SK-N-SH treated with all-trans-retinoic acid at 6 μM for 48 hours (cell line): ENCODE results near the gene INSR.

Experiments
- ATAC-seq: fragments of 200-7000 bp; cut with Tn5 transposase; 3 replicates; pipeline ENCODE4 v1.9.1; 2020; ENCODE audit warnings: mild to moderate bottlenecking, moderate library complexity
- ARNTL ChIP-seq: fragments of 450-650 bp; formaldehyde crosslinking; IDR thresholded peaks from 2 replicates; pipeline ENCODE4 v1.5.0; 2020; ENCODE audit warnings: low read depth, mild to moderate bottlenecking, moderate library complexity, borderline replicate concordance
- BACH2 ChIP-seq: fragments of 250-450 bp; sonication (Bioruptor Pico); IDR thresholded peaks from 2 replicates; pipeline ENCODE4 v1.9.0; 2021; ENCODE audit warnings: mild to moderate bottlenecking, borderline replicate concordance
- CSDC2 ChIP-seq: fragments of 250-450 bp; sonication (Bioruptor Pico); IDR thresholded peaks from 2 replicates; pipeline ENCODE4 v1.5.0; 2020; ENCODE audit warnings: mild to moderate bottlenecking, moderate library complexity
- ESRRG ChIP-seq: fragments of 250-450 bp; sonication (Bioruptor Pico); IDR thresholded peaks from 2 replicates; pipeline ENCODE4 v1.6.1; 2021; ENCODE audit warnings: mild to moderate bottlenecking
- GLIS3 ChIP-seq: fragments of 250-450 bp; sonication (Bioruptor Pico); IDR thresholded peaks from 2 replicates; pipeline ENCODE4 v1.5.0; 2020; ENCODE audit warnings: mild to moderate bottlenecking, moderate library complexity
- ISL1 ChIP-seq: fragments of 250-450 bp; sonication (Bioruptor Pico); IDR thresholded peaks from 2 replicates; pipeline ENCODE4 v2.1.2; 2022; ENCODE audit warnings: mild to moderate bottlenecking, moderate library complexity
- OSR1 ChIP-seq: fragments of 250-450 bp; sonication (Bioruptor Pico); IDR thresholded peaks from 2 replicates; pipeline ENCODE4 v1.8.0; 2022; ENCODE audit warnings: moderate library complexity, mild to moderate bottlenecking, inconsistent platforms
- RARB ChIP-seq: fragments of 250-450 bp; sonication (Bioruptor Pico); IDR thresholded peaks from 2 replicates; pipeline ENCODE4 v1.8.0; 2021; ENCODE audit warnings: mild to moderate bottlenecking, moderate library complexity
- SNAI2 ChIP-seq: fragments of 250-450 bp; sonication (Bioruptor Pico); IDR thresholded peaks from 2 replicates; pipeline ENCODE4 v1.5.0; 2020; ENCODE audit warnings: mild to moderate bottlenecking, moderate library complexity
- TCF4 ChIP-seq: fragments of 250-450 bp; sonication (Bioruptor Pico); IDR thresholded peaks from 2 replicates; pipeline ENCODE4 v1.8.0; 2021; ENCODE audit warnings: mild to moderate bottlenecking, moderate library complexity, borderline replicate concordance
- TOX ChIP-seq: fragments of 250-450 bp; sonication (Bioruptor Pico); IDR thresholded peaks from 2 replicates; pipeline ENCODE4 v1.8.0; 2021; ENCODE audit warnings: mild to moderate bottlenecking, moderate library complexity, borderline replicate concordance
- ZFP3 ChIP-seq: fragments of 250-450 bp; sonication (Bioruptor Pico); IDR thresholded peaks from 2 replicates; pipeline ENCODE4 v1.5.0; 2020; ENCODE audit warnings: mild to moderate bottlenecking, moderate library complexity
- ZFP30 ChIP-seq: fragments of 450-650 bp; formaldehyde crosslinking; IDR thresholded peaks from 2 replicates; pipeline ENCODE4 v1.5.0; 2022; ENCODE audit warnings: mild to moderate bottlenecking, moderate library complexity
- ZNF565 ChIP-seq: fragments of 450-650 bp; formaldehyde crosslinking; conservative IDR thresholded peaks from 2 replicates; pipeline ENCODE4 v1.5.0; 2020; ENCODE audit warnings: low read depth, mild to moderate bottlenecking, moderate library complexity
- ZNF70 ChIP-seq: fragments of 450-650 bp; formaldehyde crosslinking; IDR thresholded peaks from 2 replicates; pipeline ENCODE4 v1.5.0; 2020; ENCODE audit warnings: mild to moderate bottlenecking, moderate library complexity
- ZNF8 ChIP-seq: fragments of 450-650 bp; formaldehyde crosslinking; IDR thresholded peaks from 2 replicates; pipeline ENCODE4 v1.5.0; 2020; ENCODE audit warnings: mild to moderate bottlenecking, moderate library complexity
- TF ChIP-seq, protein P1 (sequence below): fragments of 250-450 bp; sonication (Bioruptor Pico); IDR thresholded peaks from 2 replicates; pipeline ENCODE4 v1.5.1; 2021; ENCODE audit warnings: mild to moderate bottlenecking, moderate library complexity
- TF ChIP-seq, protein P2 (sequence below): fragments of 250-450 bp; sonication (Bioruptor Pico); IDR thresholded peaks from 2 replicates; pipeline ENCODE4 v1.5.0; 2020; ENCODE audit warnings: mild to moderate bottlenecking, moderate library complexity
- TF ChIP-seq, protein P3 (sequence below): fragments of 250-450 bp; sonication (Bioruptor Pico); IDR thresholded peaks from 2 replicates; pipeline ENCODE4 v1.8.0; 2020; ENCODE audit warnings: mild to moderate bottlenecking, moderate library complexity, borderline replicate concordance

Gene INSR

DNA sequence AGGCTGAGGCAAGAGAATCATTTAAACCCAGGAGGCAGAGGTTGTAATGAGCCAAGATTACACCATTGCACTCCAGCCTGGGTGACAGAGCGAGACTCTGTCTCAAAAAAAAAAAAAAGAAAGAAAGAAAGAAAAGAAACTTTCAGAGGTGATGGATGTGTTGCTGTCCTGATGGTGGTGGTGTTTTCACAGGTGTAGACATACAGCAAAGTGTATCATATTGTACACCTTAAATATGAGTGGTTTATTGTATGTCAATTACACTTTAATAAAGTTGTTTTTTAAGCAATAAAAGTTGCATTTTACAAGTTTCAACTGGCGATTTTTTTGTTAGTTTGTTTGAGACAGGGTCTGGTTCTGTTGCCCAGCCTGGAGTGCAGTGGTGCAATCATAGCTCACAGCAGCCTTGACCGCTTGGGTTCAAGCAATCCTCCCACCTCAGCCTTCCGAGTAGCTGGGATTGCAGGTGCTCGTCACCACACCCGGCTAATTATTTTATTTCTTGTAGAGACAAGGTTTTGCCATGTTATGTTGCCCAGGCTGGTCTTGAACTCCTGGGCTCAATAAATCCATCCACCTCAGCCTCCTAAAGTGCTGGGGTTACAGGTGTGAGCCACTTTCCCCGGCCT is 13.5 kb upstream of the INSR start:
- no peak for TF ChIP-seq ZNF565 (CRISPR knock-in tag)
- TF ChIP-seq, protein P1, sequence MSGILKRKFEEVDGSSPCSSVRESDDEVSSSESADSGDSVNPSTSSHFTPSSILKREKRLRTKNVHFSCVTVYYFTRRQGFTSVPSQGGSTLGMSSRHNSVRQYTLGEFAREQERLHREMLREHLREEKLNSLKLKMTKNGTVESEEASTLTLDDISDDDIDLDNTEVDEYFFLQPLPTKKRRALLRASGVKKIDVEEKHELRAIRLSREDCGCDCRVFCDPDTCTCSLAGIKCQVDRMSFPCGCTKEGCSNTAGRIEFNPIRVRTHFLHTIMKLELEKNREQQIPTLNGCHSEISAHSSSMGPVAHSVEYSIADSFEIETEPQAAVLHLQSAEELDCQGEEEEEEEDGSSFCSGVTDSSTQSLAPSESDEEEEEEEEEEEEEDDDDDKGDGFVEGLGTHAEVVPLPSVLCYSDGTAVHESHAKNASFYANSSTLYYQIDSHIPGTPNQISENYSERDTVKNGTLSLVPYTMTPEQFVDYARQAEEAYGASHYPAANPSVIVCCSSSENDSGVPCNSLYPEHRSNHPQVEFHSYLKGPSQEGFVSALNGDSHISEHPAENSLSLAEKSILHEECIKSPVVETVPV (CRISPR knock-in tag), result no peak
- TF ChIP-seq, protein P2, sequence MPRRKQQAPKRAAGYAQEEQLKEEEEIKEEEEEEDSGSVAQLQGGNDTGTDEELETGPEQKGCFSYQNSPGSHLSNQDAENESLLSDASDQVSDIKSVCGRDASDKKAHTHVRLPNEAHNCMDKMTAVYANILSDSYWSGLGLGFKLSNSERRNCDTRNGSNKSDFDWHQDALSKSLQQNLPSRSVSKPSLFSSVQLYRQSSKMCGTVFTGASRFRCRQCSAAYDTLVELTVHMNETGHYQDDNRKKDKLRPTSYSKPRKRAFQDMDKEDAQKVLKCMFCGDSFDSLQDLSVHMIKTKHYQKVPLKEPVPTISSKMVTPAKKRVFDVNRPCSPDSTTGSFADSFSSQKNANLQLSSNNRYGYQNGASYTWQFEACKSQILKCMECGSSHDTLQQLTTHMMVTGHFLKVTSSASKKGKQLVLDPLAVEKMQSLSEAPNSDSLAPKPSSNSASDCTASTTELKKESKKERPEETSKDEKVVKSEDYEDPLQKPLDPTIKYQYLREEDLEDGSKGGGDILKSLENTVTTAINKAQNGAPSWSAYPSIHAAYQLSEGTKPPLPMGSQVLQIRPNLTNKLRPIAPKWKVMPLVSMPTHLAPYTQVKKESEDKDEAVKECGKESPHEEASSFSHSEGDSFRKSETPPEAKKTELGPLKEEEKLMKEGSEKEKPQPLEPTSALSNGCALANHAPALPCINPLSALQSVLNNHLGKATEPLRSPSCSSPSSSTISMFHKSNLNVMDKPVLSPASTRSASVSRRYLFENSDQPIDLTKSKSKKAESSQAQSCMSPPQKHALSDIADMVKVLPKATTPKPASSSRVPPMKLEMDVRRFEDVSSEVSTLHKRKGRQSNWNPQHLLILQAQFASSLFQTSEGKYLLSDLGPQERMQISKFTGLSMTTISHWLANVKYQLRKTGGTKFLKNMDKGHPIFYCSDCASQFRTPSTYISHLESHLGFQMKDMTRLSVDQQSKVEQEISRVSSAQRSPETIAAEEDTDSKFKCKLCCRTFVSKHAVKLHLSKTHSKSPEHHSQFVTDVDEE (CRISPR knock-in tag), result no peak
- no peak for TF ChIP-seq TCF4 (CRISPR knock-in tag)
- TF ChIP-seq SNAI2 (CRISPR knock-in tag), result no peak
- TF ChIP-seq OSR1 (CRISPR knock-in tag), result no peak
- TF ChIP-seq, protein P3, sequence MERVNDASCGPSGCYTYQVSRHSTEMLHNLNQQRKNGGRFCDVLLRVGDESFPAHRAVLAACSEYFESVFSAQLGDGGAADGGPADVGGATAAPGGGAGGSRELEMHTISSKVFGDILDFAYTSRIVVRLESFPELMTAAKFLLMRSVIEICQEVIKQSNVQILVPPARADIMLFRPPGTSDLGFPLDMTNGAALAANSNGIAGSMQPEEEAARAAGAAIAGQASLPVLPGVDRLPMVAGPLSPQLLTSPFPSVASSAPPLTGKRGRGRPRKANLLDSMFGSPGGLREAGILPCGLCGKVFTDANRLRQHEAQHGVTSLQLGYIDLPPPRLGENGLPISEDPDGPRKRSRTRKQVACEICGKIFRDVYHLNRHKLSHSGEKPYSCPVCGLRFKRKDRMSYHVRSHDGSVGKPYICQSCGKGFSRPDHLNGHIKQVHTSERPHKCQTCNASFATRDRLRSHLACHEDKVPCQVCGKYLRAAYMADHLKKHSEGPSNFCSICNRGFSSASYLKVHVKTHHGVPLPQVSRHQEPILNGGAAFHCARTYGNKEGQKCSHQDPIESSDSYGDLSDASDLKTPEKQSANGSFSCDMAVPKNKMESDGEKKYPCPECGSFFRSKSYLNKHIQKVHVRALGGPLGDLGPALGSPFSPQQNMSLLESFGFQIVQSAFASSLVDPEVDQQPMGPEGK (CRISPR knock-in tag), result no peak
- no peak for TF ChIP-seq TOX (CRISPR knock-in tag)
- TF ChIP-seq, all 23 proteins: peak for 0
- ATAC-seq, result no peak

DNA sequence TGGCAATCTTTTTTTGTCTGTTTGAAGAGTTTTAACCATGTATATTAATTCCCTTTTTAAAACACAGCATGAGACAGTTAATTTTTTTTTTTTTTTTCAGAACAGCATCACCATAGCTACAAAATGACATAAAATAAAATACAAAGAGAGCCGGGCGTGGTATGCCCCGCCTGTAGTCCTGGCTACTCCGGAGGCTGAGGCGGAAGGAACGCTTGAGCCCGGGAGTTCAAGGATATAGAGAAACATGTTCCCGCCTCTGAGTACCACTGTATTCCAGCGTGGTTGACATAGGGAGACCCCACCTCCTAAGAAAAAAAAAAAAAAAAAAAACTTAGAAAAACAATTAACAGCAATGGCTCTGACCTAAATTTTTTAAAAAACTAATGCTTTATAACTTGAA is 10.0 kb upstream of the INSR start:
- ATAC-seq, result no peak

GRCh38 chr19:7303470-7303869 is 9.3 kb upstream of the INSR start:
- TF ChIP-seq TOX (CRISPR knock-in tag) (no peak), RARB (CRISPR knock-in tag) (no peak)
- ATAC-seq, result no peak

More for the DNA sequence above, 10.0 kb upstream of the INSR start:
- no peak for TF ChIP-seq ISL1 (CRISPR knock-in tag)
- TF ChIP-seq GLIS3 (CRISPR knock-in tag), result no peak

- no peak for TF ChIP-seq RARB (CRISPR knock-in tag)
- no peak for TF ChIP-seq ZNF70 (CRISPR knock-in tag)
- TF ChIP-seq, protein P2 (CRISPR knock-in tag), result no peak
- no peak for TF ChIP-seq ESRRG (CRISPR knock-in tag)
- no peak for TF ChIP-seq SNAI2 (CRISPR knock-in tag)
- TF ChIP-seq, protein P1 (CRISPR knock-in tag), result no peak
- TF ChIP-seq ZNF565 (CRISPR knock-in tag), result no peak
- no peak for TF ChIP-seq ZNF8 (CRISPR knock-in tag)
- TF ChIP-seq OSR1 (CRISPR knock-in tag), result no peak
- TF ChIP-seq ZFP30 (CRISPR knock-in tag), result no peak
- TF ChIP-seq ARNTL, result no peak
- no peak for TF ChIP-seq ZFP3 (CRISPR knock-in tag)
- TF ChIP-seq ISL1 (CRISPR knock-in tag), result no peak
- no peak for TF ChIP-seq CSDC2
- TF ChIP-seq BACH2, result no peak
- TF ChIP-seq TCF4 (CRISPR knock-in tag), result no peak
- TF ChIP-seq, all 23 proteins: peak for 0
- ATAC-seq, result no peak
Observed at GRCh38 chr19:7301525-7301924, 7.3 kb upstream of the INSR start.
